ENCODE results near the gene POC1B.

The POC1B gene

GRCh38 chr12:89414322-89414721 lies 111.5 kb downstream of the POC1B start:
- CTCF ChIA-PET = no interaction called here
- POLR2A ChIA-PET = no interaction called here
- TF ChIP-seq PKNOX1 (IDR thresholded peaks at IDR 0.05) (no peak), L3MBTL2 (conservative IDR thresholded peaks at IDR 0.05) (no peak), TARDBP (IDR thresholded peaks at IDR 0.05) (no peak), NFRKB (IDR thresholded peaks at IDR 0.05) (no peak), FOXK2 (IDR thresholded peaks at IDR 0.05) (no peak), ARNT (IDR thresholded peaks at IDR 0.05) (no peak), FOXM1 (IDR thresholded peaks at IDR 0.05; ENCODE audit: borderline replicate concordance) (no peak), CTBP1 (IDR thresholded peaks at IDR 0.05; ENCODE audit: borderline replicate concordance) (no peak), FOXA1 (IDR thresholded peaks at IDR 0.05) (no peak), LEF1 (IDR thresholded peaks at IDR 0.05; ENCODE audit: borderline replicate concordance) (no peak)
- no peak for DNase-seq (ENCODE audit: extremely low spot score)

- DNase-seq (ENCODE audit: extremely low spot score) = no peak
- TF ChIP-seq CTBP1 (IDR thresholded peaks at IDR 0.05; ENCODE audit: borderline replicate concordance) (no peak), ELF4 (IDR thresholded peaks at IDR 0.05) (no peak), FOXA1 (IDR thresholded peaks at IDR 0.05) (no peak), HDGF (IDR thresholded peaks at IDR 0.05; ENCODE audit: borderline replicate concordance) (no peak), NFRKB (IDR thresholded peaks at IDR 0.05) (no peak), L3MBTL2 (conservative IDR thresholded peaks at IDR 0.05) (no peak), SP1 (IDR thresholded peaks at IDR 0.05) (no peak), SUZ12 (IDR thresholded peaks at IDR 0.05) (no peak), FOXK2 (IDR thresholded peaks at IDR 0.05) (no peak), BHLHE40 (IDR thresholded peaks at IDR 0.05; ENCODE audit: borderline replicate concordance) (no peak)
- ChIA-PET CTCF (no interaction called here), POLR2A (no interaction called here)
These were observed 112.6 kb downstream of the POC1B start for GRCh38 chr12:89413234-89413633.

- POLR2A ChIA-PET = no interaction called here
- DNase-seq (ENCODE audit: extremely low spot score) = no peak
- no peak for TF ChIP-seq L3MBTL2 (conservative IDR thresholded peaks at IDR 0.05)
- TF ChIP-seq NFRKB (IDR thresholded peaks at IDR 0.05) = no peak
- CTCF ChIA-PET = no interaction called here
These were observed 113.2 kb downstream of the POC1B start for GRCh38 chr12:89412665-89413064.

- ChIA-PET CTCF (no interaction called here), POLR2A (no interaction called here)
- TF ChIP-seq PKNOX1 (IDR thresholded peaks at IDR 0.05) (no peak), NFRKB (IDR thresholded peaks at IDR 0.05) (no peak), SP1 (IDR thresholded peaks at IDR 0.05) (no peak), SUZ12 (IDR thresholded peaks at IDR 0.05) (no peak), ARNT (IDR thresholded peaks at IDR 0.05) (no peak)
- no peak for DNase-seq (ENCODE audit: extremely low spot score)
These were observed 114.0 kb downstream of the POC1B start for GRCh38 chr12:89411846-89412245.

GRCh38 chr12:89411234-89411633 lies 114.6 kb downstream of the POC1B start:
- TF ChIP-seq CTBP1 (IDR thresholded peaks at IDR 0.05; ENCODE audit: borderline replicate concordance) (no peak), LEF1 (IDR thresholded peaks at IDR 0.05; ENCODE audit: borderline replicate concordance) (no peak), FOXA1 (IDR thresholded peaks at IDR 0.05) (no peak), ARNT (IDR thresholded peaks at IDR 0.05) (no peak), ELF4 (IDR thresholded peaks at IDR 0.05) (no peak), L3MBTL2 (conservative IDR thresholded peaks at IDR 0.05) (no peak), NFRKB (IDR thresholded peaks at IDR 0.05) (no peak), BHLHE40 (IDR thresholded peaks at IDR 0.05; ENCODE audit: borderline replicate concordance) (no peak), SUZ12 (IDR thresholded peaks at IDR 0.05) (no peak), FOXK2 (IDR thresholded peaks at IDR 0.05) (no peak), SP1 (IDR thresholded peaks at IDR 0.05) (no peak), HDGF (IDR thresholded peaks at IDR 0.05; ENCODE audit: borderline replicate concordance) (no peak), TARDBP (IDR thresholded peaks at IDR 0.05) (no peak), PKNOX1 (IDR thresholded peaks at IDR 0.05) (no peak), ZNF384 (IDR thresholded peaks at IDR 0.05) (no peak), FOXM1 (IDR thresholded peaks at IDR 0.05; ENCODE audit: borderline replicate concordance) (no peak)
- ChIA-PET CTCF (no interaction called here), POLR2A (no interaction called here)
- DNase-seq (ENCODE audit: extremely low spot score) = no peak

GRCh38 chr12:89405626-89406345 lies 120.1 kb downstream of the POC1B start:
- no peak for DNase-seq (ENCODE audit: extremely low spot score)
- POLR2A ChIA-PET = no interaction called here
- CTCF ChIA-PET = no interaction called here

More at GRCh38 chr12:89405626-89406345, 120.1 kb downstream of the POC1B start:
- TF ChIP-seq ELF4 (IDR thresholded peaks at IDR 0.05) = no peak
- no peak for TF ChIP-seq PKNOX1 (IDR thresholded peaks at IDR 0.05)
- no peak for TF ChIP-seq ZNF384 (IDR thresholded peaks at IDR 0.05)
- TF ChIP-seq ARNT (IDR thresholded peaks at IDR 0.05) = no peak
- no peak for TF ChIP-seq FOXK2 (IDR thresholded peaks at IDR 0.05)
- TF ChIP-seq SUZ12 (IDR thresholded peaks at IDR 0.05) = no peak
- no peak for TF ChIP-seq CTBP1 (IDR thresholded peaks at IDR 0.05; ENCODE audit: borderline replicate concordance)
- TF ChIP-seq BHLHE40 (IDR thresholded peaks at IDR 0.05; ENCODE audit: borderline replicate concordance) = no peak
- TF ChIP-seq HDGF (IDR thresholded peaks at IDR 0.05; ENCODE audit: borderline replicate concordance) = no peak
- no peak for TF ChIP-seq TARDBP (IDR thresholded peaks at IDR 0.05)
- TF ChIP-seq SP1 (IDR thresholded peaks at IDR 0.05) = no peak
- TF ChIP-seq FOXM1 (IDR thresholded peaks at IDR 0.05; ENCODE audit: borderline replicate concordance) = no peak
- no peak for TF ChIP-seq NFRKB (IDR thresholded peaks at IDR 0.05)
- TF ChIP-seq FOXA1 (IDR thresholded peaks at IDR 0.05) = no peak
- TF ChIP-seq LEF1 (IDR thresholded peaks at IDR 0.05; ENCODE audit: borderline replicate concordance) = no peak
- TF ChIP-seq L3MBTL2 (conservative IDR thresholded peaks at IDR 0.05) = no peak
